HG02610 (cell line): ENCODE measurements around the gene TBP.

Experiments used
- ATAC-seq: cut with Tn5 transposase; IDR thresholded peaks from one replicate; pipeline ENCODE4 v1.9.1; 2021; ENCODE audit warnings: mild to moderate bottlenecking, moderate library complexity; ENCODE audit not compliant: unreplicated experiment

TBP gene

GRCh38 chr6:170533792-170534191, 20.4 kb upstream of the TBP start:
- ATAC-seq: no peak

- ATAC-seq: no peak
Observed at GRCh38 chr6:170535004-170535403, 19.2 kb upstream of the TBP start.

GRCh38 chr6:170536671-170537070, 17.5 kb upstream of the TBP start:
- ATAC-seq: no peak

GRCh38 chr6:170537329-170537728, 16.8 kb upstream of the TBP start:
- ATAC-seq: no peak

GRCh38 chr6:170542031-170542719, 12.0 kb upstream of the TBP start:
- no peak for ATAC-seq

- no peak for ATAC-seq
Observed at GRCh38 chr6:170545405-170545804, 8.8 kb upstream of the TBP start.

- peak; percentile 64 for ATAC-seq
Observed at GRCh38 chr6:170552765-170553533, 1.2 kb upstream of the TBP start, which contains the start of gene PSMB1. Gene PSMB1 (minus strand): TSS chr6:170553307. CDS start chr6:170553242, 65 bp downstream.

- peak; percentile 27 for ATAC-seq
Observed at GRCh38 chr6:170553534-170554012, 596 bp upstream of the TBP start.

GRCh38 chr6:170554796-170555137, 598 bp downstream of the TBP start:
- no peak for ATAC-seq

GRCh38 chr6:170555305-170555704, 1.1 kb downstream of the TBP start:
- no peak for ATAC-seq

GRCh38 chr6:170561555-170561954, 7.4 kb downstream of the TBP start:
- no peak for ATAC-seq

GRCh38 chr6:170564936-170565530, 10.9 kb downstream of the TBP start:
- no peak for ATAC-seq

GRCh38 chr6:170572704-170573466, 18.7 kb downstream of the TBP start:
- ATAC-seq: no peak

GRCh38 chr6:170575250-170575649, 21.1 kb downstream of the TBP start:
- ATAC-seq: no peak

GRCh38 chr6:170578909-170579308, 24.7 kb downstream of the TBP start:
- no peak for ATAC-seq

GRCh38 chr6:170583756-170584180, 29.6 kb downstream of the TBP start:
- no peak for ATAC-seq

GRCh38 chr6:170584181-170584953, 30.2 kb downstream of the TBP start, which contains the start of gene PDCD2:
Gene PDCD2 (minus strand): TSS chr6:170584637. CDS start chr6:170584581, 56 bp downstream.
- peak; percentile 98 for ATAC-seq

GRCh38 chr6:170584954-170585498, 30.9 kb downstream of the TBP start:
- ATAC-seq: peak; percentile 25

- ATAC-seq: no peak
Observed at GRCh38 chr6:170590725-170591124, 36.6 kb downstream of the TBP start.

- ATAC-seq: no peak
Observed at GRCh38 chr6:170596426-170596825, 42.3 kb downstream of the TBP start.
